GM12878 (cell line): ENCODE results near the gene HOXB3. TPM values are rescaled to one million over a fixed set of nuclear protein-coding genes. Genes with fewer than 3 reads are reported as not detected.

ENCODE experiments used
- ATAC-seq: fragments of 200-7000 bp; cut with Tn5 transposase; 3 replicates; pipeline ENCODE4 v1.9.1; 2020; ENCODE audit warnings: mild to moderate bottlenecking, moderate library complexity
- BruUV-seq: library from RNA; stranded (reverse); fragments of 400-500 nt; replicated peaks from 2 replicates; lab custom pipeline; 2021; lab: Mats Ljungman, UMichigan
- CTCF ChIA-PET: fragments of 300-600 bp; sonication (Branson Sonifier 250); formaldehyde crosslinking; extraction: SDS; loops from one replicate; lab custom pipeline; 2021; ENCODE audit warnings: inconsistent platforms; lab: Yijun Ruan, JAX
- POLR2A ChIA-PET: fragments of 350-600 bp; formaldehyde crosslinking; extraction: SDS; loops from one replicate; lab custom pipeline; 2021; ENCODE audit warnings: inconsistent platforms; lab: Charles Lee
- RAD21 ChIA-PET: fragments of 300-600 bp; sonication (Branson Sonifier 250); formaldehyde crosslinking; loops from one replicate; lab custom pipeline; 2023; ENCODE audit warnings: antibody characterized with exemption; ENCODE audit not compliant: unreplicated experiment; lab: Charles Lee
- SMC1A ChIA-PET: fragments of 300-600 bp; sonication (Branson Sonifier 250); formaldehyde crosslinking; loops from one replicate; lab custom pipeline; 2023; ENCODE audit not compliant: unreplicated experiment, uncharacterized antibody; lab: Charles Lee
- DNase-seq: peaks from one replicate; pipeline ENCODE4 v3.0.0-alpha.2; 2011; ENCODE audit warnings: low read depth, low spot score
- FAIRE-seq: peaks from 3 replicates; lab custom pipeline; 2011; peaks lifted over from hg19 to GRCh38; lab: Jason Lieb, UNC
- H2AFZ ChIP-seq: 2 replicates; pipeline ENCODE4 v1.6.0; 2011; ENCODE audit warnings: low read depth, low read length, control low read depth; ENCODE audit not compliant: control insufficient read depth
- H3K27ac ChIP-seq: 2 replicates; pipeline ENCODE4 v1.5.1; 2011; ENCODE audit warnings: control low read depth; ENCODE audit not compliant: control insufficient read depth, insufficient read depth
- H3K27me3 ChIP-seq, 2 experiments: replicated peaks in 1 of 2; 2 replicates each; pipeline versions ENCODE4 v1.6.0 to v1.6.1; 2011; ENCODE audit warnings: low read length in 1 of 2; ENCODE audit not compliant: control insufficient read depth in 2 of 2, insufficient read depth in 2 of 2
- H3K36me3 ChIP-seq, 2 experiments: 2 replicates each; pipeline ENCODE4 v1.5.1; 2011; ENCODE audit warnings: low read length in 1 of 2; ENCODE audit not compliant: control insufficient read depth in 2 of 2, insufficient read depth in 2 of 2
- H3K4me1 ChIP-seq: 2 replicates; pipeline ENCODE4 v1.6.1; 2011; ENCODE audit warnings: mild to moderate bottlenecking, low read length, moderate library complexity, mixed read lengths; ENCODE audit not compliant: control insufficient read depth, insufficient read depth
- H3K4me2 ChIP-seq: 2 replicates; pipeline ENCODE4 v1.6.0; 2011; ENCODE audit warnings: control low read depth; ENCODE audit not compliant: control insufficient read depth, insufficient read depth
- H3K4me3 ChIP-seq: fragments of 200-600 bp; sonication (generic); 2 replicates; pipeline ENCODE4 v1.5.1; 2016
- H3K79me2 ChIP-seq: 2 replicates; pipeline ENCODE4 v1.6.0; 2011; ENCODE audit warnings: low read length; ENCODE audit not compliant: control insufficient read depth, insufficient read depth
- H3K9ac ChIP-seq: 2 replicates; pipeline ENCODE4 v1.8.0; 2011; ENCODE audit warnings: low read length, control low read depth, mixed read lengths; ENCODE audit not compliant: control insufficient read depth, insufficient read depth
- H3K9me3 ChIP-seq: replicated peaks from 3 replicates; pipeline ENCODE4 v1.5.1; 2011; ENCODE audit warnings: mild to moderate bottlenecking, low read length; ENCODE audit not compliant: control insufficient read depth, insufficient read depth
- H4K20me1 ChIP-seq: 2 replicates; pipeline ENCODE4 v1.6.0; 2011; ENCODE audit not compliant: control insufficient read depth, insufficient read depth
- CBX5 ChIP-seq: sonication (generic); IDR thresholded peaks from 2 replicates; pipeline ENCODE4 v1.6.1; 2016; ENCODE audit warnings: low read depth, moderate library complexity, mild to moderate bottlenecking, inconsistent platforms
- CHD4 ChIP-seq: fragments of 200-600 bp; sonication (generic); IDR thresholded peaks from 2 replicates; pipeline ENCODE4 v1.6.1; 2016; ENCODE audit warnings: mild to moderate bottlenecking
- CREM ChIP-seq: IDR thresholded peaks from 2 replicates; pipeline ENCODE4 v1.6.1; 2014; ENCODE audit warnings: antibody characterized with exemption, low read depth
- DPF2 ChIP-seq: fragments of 450-650 bp; IDR thresholded peaks from 2 replicates; pipeline ENCODE4 v1.6.1; 2017; ENCODE audit warnings: mild to moderate bottlenecking
- ELK1 ChIP-seq: IDR thresholded peaks from 2 replicates; pipeline ENCODE4 v1.6.1; 2012; ENCODE audit warnings: low read depth, low read length, improper control_type of control experiment
- HCFC1 ChIP-seq: fragments of 150-350 bp; IDR thresholded peaks from 2 replicates; pipeline ENCODE4 v1.6.1; 2014; ENCODE audit warnings: low read length
- IKZF2 ChIP-seq, 2 experiments: fragments of 450-650 bp; IDR thresholded peaks; 2 replicates each; pipeline ENCODE4 v1.6.1; 2017; ENCODE audit warnings: mild to moderate bottlenecking in 2 of 2, moderate library complexity in 2 of 2
- JUNB ChIP-seq: IDR thresholded peaks from 2 replicates; pipeline ENCODE4 v1.6.1; 2016; ENCODE audit warnings: antibody characterized with exemption, mild to moderate bottlenecking
- JUND ChIP-seq: IDR thresholded peaks from 2 replicates; pipeline ENCODE4 v1.6.1; 2012; ENCODE audit warnings: low read depth, mild to moderate bottlenecking, low read length, improper control_type of control experiment, moderate library complexity
- MEF2A ChIP-seq: IDR thresholded peaks from 2 replicates; pipeline ENCODE4 v1.6.1; 2011; ENCODE audit warnings: low read depth, mild to moderate bottlenecking, low read length, moderate library complexity; ENCODE audit not compliant: insufficient read depth
- PKNOX1 ChIP-seq: fragments of 450-650 bp; IDR thresholded peaks from 2 replicates; pipeline ENCODE4 v1.6.1; 2016; ENCODE audit warnings: mild to moderate bottlenecking
- RAD21 ChIP-seq: IDR thresholded peaks from 2 replicates; pipeline ENCODE4 v1.6.1; 2011; ENCODE audit warnings: mild to moderate bottlenecking, low read depth, low read length, moderate library complexity; ENCODE audit not compliant: insufficient read depth
- SMAD1 ChIP-seq: fragments of 450-650 bp; IDR thresholded peaks from 2 replicates; pipeline ENCODE4 v1.6.1; 2018; ENCODE audit warnings: mild to moderate bottlenecking, low read depth; ENCODE audit not compliant: partially characterized antibody
- SMC3 ChIP-seq: IDR thresholded peaks from 2 replicates; pipeline ENCODE4 v1.6.1; 2011; ENCODE audit warnings: low read length, improper control_type of control experiment, borderline replicate concordance
- TBL1XR1 ChIP-seq: IDR thresholded peaks from 2 replicates; pipeline ENCODE4 v1.6.1; 2012; ENCODE audit warnings: low read depth, low read length, improper control_type of control experiment
- ZBTB40 ChIP-seq: fragments of 450-650 bp; IDR thresholded peaks from 2 replicates; pipeline ENCODE4 v1.6.1; 2016; ENCODE audit warnings: mild to moderate bottlenecking, moderate library complexity, borderline replicate concordance
- ZNF274 ChIP-seq: IDR thresholded peaks from one replicate; pipeline ENCODE4 v1.8.0; 2011; ENCODE audit not compliant: insufficient read length, insufficient read depth
- WGBS: methylation state at CpG from one replicate; pipeline ENCODE4 v1.1.6; 2016; ENCODE audit warnings: low lambda C conversion rate; ENCODE audit not compliant: insufficient replicate concordance, insufficient coverage; ENCODE audit errors: missing lambda C conversion rate; 5-methylcytosine and 5-hydroxymethylcytosine counted together
- in situ Hi-C: fragments of 300-500 bp; cut with MboI; formaldehyde crosslinking; loops from 9 replicates; pipeline ENCODE4 v1.14.3; 2018; ENCODE audit warnings: mixed read lengths
- intact Hi-C: fragments of 100-400 bp; cut with micrococcal nuclease; formaldehyde crosslinking; loops from one replicate; pipeline ENCODE4 v1.14.2; 2022; ENCODE audit not compliant: unreplicated experiment
- polyA plus RNA-seq, 11 experiments: library from polyadenylated mRNA; depleted of rRNA in 4 of 11; unstranded in 6 of 11; stranded (reverse) in 5 of 11; fragments of >200 nt; fragmentation: Nextera tagmentation in 4 of 11; fragmentation: Illumina TruSeq in 1 of 11; extraction: Ambion mirVana in 4 of 11; extraction: Trizol in 1 of 11; gene quantifications; 1 replicate in 1 of 11; 2 replicates in 10 of 11; pipeline versions ENCODE4 v1.2.1 to v1.2.3, GENCODE V29; 2011 to 2016; ENCODE audit warnings: inconsistent platforms in 2 of 11, missing spikeins in 2 of 11, low read depth in 1 of 11
- total RNA-seq, 4 experiments: library from RNA; depleted of rRNA in 3 of 4; stranded (reverse); fragments of >200 nt in 3 of 4; fragmentation: Illumina TruSeq in 1 of 4; extraction: Trizol in 1 of 4; gene quantifications; 2 replicates each; pipeline versions ENCODE4 v1.2.1 to v1.2.3, GENCODE V29; 2013 to 2021

HOXB3 gene
- total and polyA plus RNA-seq, 10 of the 15 experiments (the other 5 are each of a cell fraction or from before 2014, with no cell fraction given) = 0.19 to 7.7 (median 2.9) TPM

GRCh38 chr17:48631693-48632578, 41.9 kb upstream of the HOXB3 start:
- ChIA-PET SMC1A (interaction anchor here (0.7 to 1.4 kb wide), 4 partner anchors 23 to 247 kb away, joined by 3 to 4 read pairs (median 3); no protein-coding TSS in a partner anchor), POLR2A (interaction anchor here (0.6 kb wide), 2 partner anchors 20 to 693 kb away, joined by 3 to 6 read pairs; no protein-coding TSS in a partner anchor), CTCF (interaction anchor here (0.9 to 1.5 kb wide), 4 partner anchors 8 to 47 kb away, joined by 3 to 6 read pairs (median 3); no protein-coding TSS in a partner anchor), RAD21 (interaction anchor here (0.6 to 1.2 kb wide), 2 partner anchors 144 to 503 kb away, joined by 3 read pairs; no protein-coding TSS in a partner anchor)
- no peak overlapping the region for H3K27ac ChIP-seq
- H4K20me1 ChIP-seq = no peaks in the 10 kb centered on the region
- no TSS peak for BruUV-seq
- in situ Hi-C loops = no loop called here
- intact Hi-C loops = no loop called here
- FAIRE-seq = peak; percentile 35
- no peak overlapping the region for H2AFZ ChIP-seq
- 43% methylated on average over 7 of the region's 7 CpGs for WGBS
- peaks cover 17% of the 10 kb centered on the region for H3K4me1 ChIP-seq
- no peaks in the 10 kb centered on the region for H3K79me2 ChIP-seq
- no peak overlapping the region for H3K9ac ChIP-seq
- H3K9me3 ChIP-seq = no peaks in the 10 kb centered on the region
- no peak overlapping the region for H3K4me3 ChIP-seq
- H3K36me3 ChIP-seq = no peaks in the 10 kb centered on the region; a peak in 1 of 4 replicates
- peak overlapping the region; percentile 46 for H3K4me2 ChIP-seq
- no peak for DNase-seq
- peaks cover 15 to 20% of the 10 kb centered on the region in 2 experiments for H3K27me3 ChIP-seq
- ATAC-seq = peak; percentile 75
- TF ChIP-seq MEF2A (0 out of 2 replicates have a peak, but pooled peaks have one; percentile 37), CBX5 (no peak), SMAD1 (no peak), DPF2 (no peak; the same call in 1 of the 2 replicates), ZNF274 (no peak), SMC3 (no peak), HCFC1 (no peak), CREM (no peak), TBL1XR1 (peak; percentile 47; the same call in 1 of the 2 replicates), PKNOX1 (no peak), ELK1 (no peak), CHD4 (no peak), RAD21 (no peak), JUNB (peak; percentile 68), ZBTB40 (no peak), IKZF2 (IDR thresholded peaks at IDR 0.05) (peak; percentile 21 to 28; a peak in 2 of 4 replicates), JUND (no peak)
